Measurements from ENCODE around the gene SOWAHC.

Gene SOWAHC

DNA sequence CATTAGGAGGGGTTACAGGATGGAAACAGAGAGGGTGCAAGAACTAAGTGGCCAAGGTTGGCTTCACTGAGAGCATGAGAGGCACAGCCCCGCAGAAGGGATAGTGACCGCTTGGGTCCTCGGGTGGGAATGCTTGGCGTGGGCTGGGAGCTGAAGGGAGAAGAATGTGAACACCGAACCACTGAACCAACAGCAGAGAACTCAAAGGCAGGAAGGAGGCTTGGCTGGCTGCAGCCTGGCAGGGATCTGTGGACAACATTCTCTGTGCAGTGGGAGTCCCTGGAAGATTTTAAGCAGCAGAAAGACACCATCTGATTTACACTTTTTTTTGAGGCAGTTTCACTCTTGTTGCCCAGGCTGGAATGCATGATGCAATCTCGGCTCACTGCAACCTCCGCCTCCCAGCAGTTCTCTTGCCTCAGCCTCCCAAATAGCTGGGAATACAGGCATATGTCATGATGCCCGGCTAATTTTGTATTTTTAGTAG, 33.9 kb downstream of the SOWAHC start:
- no peak for DNase-seq

DNA sequence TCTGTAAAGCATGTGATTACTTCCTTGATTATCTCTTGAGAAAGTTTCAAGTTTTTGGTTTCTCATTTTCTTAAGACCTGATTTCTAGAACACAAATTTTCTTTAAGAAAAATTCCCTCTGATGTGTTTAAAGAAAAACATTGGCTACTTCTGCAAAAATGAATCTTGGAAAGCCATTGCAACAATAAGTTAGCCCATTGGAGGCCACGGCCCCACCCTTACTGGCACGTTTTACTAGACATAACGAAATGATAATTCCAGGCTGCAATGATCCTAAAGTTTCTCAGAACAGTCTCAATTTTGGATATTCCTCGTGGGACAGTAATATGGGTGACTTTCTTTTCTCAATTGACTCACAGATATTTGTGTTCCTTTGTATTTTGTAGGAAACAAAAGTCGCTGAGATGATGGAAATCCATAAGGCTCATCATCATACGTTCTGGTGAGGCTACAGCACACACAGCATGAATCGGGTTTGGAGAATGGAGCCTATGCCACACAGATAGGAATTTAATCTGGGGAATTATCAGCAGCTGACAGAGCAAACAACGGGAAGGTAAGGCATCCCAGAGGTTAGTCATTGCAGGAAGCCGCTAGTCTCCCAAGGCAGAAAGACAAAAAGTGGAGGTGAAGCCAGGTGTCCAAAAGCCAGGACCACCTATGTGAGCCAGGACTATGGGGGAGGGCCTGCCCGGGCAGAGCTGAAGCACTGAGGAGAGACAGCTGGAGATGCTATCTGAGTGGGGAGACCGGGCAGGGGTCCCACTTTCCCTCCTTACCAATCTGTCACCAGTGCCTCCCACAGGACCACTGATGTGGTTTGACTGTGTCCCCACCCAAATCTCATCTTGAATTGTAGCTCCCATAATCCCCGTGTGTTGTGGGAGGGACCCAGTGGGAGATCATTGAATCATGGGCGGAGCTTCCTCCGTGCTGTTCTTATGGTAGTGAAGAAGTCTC, 35.9 kb downstream of the SOWAHC start:
- DNase-seq, result no peak

DNA sequence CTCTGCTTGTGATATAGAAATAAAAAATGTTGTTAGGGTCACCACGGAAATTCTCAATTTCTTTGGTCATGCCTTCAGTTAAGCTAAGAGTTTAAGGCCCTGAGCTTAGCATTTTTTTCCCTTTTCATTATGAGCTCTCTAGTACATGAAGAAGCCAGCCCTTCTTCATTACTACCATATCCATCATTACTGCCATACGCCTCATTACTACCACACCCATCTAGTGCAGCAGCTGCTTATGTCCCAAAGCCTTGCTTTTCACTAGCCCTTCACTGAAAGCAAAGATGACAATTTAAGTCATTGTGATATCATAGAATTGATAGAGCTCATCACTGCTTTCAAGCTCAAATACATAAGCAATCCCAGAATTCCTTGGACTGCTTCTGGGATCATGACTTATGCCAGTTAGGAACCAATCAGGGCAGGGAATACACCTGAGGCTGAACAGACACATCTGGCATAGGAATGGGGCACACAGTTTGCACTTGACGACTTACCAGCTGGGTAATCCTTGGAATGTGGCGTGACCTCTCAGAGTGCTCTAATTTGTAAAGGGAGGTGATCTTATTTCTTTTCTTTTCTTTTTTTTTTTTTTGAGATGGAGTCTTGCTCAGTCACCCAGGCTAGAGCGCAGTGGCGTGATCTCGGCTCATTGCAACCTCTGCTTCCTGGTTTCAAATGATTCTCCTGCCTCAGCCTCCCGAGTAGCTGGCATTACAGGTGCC, 40.3 kb downstream of the SOWAHC start:
- DNase-seq, result no peak

DNA sequence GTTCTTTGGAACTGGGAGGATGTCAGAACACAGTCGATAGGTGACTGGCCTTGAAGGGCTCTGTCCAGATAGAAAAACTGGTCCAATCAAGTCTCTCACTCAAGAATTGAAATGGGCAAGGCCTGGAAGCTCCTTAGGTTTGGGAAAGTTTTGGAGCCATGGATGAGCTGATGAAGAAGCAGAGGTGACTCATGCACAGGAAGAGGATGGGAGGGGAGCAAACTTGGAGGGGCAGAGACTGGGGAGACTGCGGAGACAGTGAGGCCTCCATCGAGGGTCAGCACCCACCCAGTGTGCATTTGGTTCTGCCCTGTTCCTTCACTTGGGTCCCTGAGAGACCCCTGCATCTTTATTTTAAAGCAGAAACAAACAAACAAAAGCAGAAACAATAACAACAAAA, 41.1 kb downstream of the SOWAHC start:
- no peak for DNase-seq

DNA sequence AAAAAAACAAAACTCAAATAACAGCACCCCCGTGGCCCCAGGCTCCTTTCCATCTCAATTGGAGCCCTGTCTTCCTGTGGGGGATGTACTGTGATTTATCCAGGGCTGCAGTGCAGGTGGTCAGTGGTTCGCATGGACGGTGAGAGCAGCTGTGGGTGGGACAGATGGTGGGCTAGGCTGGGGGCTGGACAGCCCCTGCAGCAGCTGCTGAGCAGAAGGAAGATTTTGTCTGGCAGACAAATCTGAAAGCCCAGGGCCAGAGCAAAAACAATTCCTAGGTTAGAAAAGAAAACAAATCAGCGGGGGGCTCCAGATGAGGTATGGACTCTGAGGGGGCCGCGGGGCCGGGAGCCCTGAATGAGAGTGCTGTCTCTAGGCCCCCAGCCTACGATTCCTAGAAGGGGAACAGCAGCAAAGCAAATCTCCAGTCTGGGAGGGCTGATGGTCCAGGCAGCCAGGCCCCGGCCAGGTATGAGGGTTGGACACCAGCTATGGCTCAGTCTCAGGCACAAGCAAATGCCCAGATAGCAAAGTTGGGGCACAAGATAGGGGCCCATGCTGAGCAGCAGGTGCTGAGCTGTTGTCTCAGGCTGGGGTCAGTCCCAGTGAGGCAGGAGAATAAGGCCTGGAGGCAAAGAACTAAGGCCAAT, 45.4 kb downstream of the SOWAHC start:
- DNase-seq, result no peak

DNA sequence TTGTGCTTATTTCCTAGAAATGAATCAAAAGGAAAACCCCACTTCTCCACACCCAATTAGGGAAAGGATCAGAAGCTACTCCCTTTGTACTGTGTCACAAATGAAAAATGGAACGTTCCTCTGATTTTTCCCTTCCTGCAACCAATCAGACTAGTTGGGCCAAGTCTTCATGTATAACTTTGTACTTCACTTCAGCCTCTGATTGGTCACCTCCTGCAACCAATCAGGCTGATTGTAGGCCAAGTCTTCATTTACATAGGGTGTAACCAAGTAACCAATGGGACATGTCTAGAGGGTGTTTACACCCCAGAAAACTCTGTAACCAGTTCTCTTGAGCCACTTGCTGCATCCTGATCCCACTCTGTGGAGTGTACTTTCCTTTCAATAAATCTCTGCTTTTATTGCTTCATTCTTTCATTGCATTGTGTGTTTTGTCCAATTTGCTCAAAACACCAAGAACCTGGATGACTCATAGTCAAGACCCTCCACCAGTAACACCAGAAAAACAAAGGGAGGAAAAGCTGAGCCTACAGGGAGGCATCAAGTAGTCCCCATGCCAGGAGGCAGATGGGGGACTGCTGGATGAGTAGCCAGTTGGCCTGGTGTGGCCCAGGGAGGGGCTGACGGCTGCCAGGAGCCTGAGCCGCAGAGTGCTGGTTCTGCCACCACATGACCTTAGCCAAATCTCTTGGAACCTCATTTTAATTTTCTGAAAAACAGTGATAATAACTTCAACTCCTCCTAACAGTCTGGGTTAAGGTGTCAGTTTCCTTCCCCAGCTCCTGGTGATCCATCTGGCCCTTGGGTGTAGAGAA, 46.1 kb downstream of the SOWAHC start:
- DNase-seq, result no peak

DNA sequence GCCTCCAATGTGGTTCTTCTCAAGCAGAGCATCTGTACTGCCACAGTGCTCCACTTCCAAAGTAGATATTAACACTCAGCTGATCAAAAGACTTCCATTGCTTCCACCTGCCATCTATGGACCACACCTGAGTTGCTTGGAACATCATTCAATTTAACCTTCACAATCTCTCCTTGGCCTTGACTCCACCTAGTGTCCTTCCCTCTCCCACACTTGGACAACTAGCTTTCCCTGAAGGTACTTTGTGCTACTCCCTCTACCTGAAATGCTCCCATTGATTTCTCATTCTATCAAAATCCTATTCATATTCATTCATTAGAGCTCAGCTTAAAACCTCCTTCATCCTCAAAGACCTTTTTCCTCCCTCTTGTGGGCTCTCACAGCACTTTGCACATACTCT, 48.7 kb downstream of the SOWAHC start:
- no peak for DNase-seq

DNA sequence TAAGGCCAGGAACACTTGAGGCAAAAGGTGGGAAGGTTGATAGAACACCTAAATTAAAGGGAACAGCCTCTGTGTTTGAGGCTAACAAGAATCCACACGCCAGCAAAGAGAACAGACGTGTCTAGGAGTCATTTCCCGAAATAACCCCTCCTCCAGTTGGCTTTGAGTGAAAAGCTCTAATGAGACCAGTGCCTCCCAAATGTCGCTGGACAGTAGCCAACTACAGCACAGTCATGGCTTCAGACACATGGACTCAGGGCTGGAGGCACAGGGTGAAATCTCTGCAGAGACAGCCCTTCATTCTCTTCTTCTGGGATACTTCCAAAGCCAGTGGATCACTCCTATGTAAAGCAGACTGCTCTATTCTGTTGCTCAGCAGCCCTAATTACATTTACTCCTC, 49.6 kb downstream of the SOWAHC start:
- DNase-seq, result no peak

DNA sequence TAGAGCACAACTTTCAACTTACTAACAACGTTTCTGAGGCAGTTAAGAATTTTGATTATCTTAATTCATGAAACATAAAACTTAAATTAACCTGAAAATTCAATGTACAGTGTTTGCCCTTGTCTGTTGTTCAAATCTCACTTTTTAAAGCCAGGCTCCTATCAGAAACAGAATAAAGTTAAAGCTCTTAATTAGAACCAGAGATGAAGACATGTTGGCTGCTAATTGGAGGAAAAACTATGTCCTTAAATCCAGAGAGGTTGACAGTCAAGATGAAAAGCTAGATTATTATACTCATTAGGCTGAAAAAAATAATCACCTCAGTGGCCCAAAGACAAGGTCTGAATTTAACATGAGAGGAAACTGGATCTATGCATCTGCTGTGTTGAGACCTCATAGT, 52.3 kb downstream of the SOWAHC start:
- DNase-seq, result no peak
